Natural killer cell (primary cell): ENCODE data around the gene ZC3H4. TPM values are rescaled to one million over a fixed set of nuclear protein-coding genes. Genes with fewer than 3 reads are reported as not detected.

Experiments used
- ATAC-seq, 3 donors: fragments of 150-1000 bp in 2 of 3; fragments of 200-7000 bp in 1 of 3; cut with Tn5 transposase; 1 replicate in 1 of 3; 2 replicates in 2 of 3; pipeline ENCODE4 v1.10.0; 2021; ENCODE audit warnings: mild to moderate bottlenecking in 2 of 3, moderate library complexity in 2 of 3
- DNase-seq, 2 donors: peaks; one replicate each; pipeline versions ENCODE4 v3.0.0 to v3.0.0-alpha.2; 2013 to 2021; ENCODE audit warnings: mixed read lengths in 1 of 2
- H3K27ac ChIP-seq: one replicate; pipeline ENCODE4 v1.5.1; 2013; ENCODE audit warnings: mild to moderate bottlenecking, low read length
- H3K27me3 ChIP-seq: one replicate; pipeline ENCODE4 v1.6.1; 2013; ENCODE audit warnings: low read length; ENCODE audit not compliant: control insufficient read depth, insufficient read depth
- H3K36me3 ChIP-seq: one replicate; pipeline ENCODE4 v1.6.1; 2013; ENCODE audit warnings: low read length; ENCODE audit not compliant: control insufficient read depth, insufficient read depth
- H3K4me1 ChIP-seq: one replicate; pipeline ENCODE4 v1.6.1; 2013; ENCODE audit warnings: low read length; ENCODE audit not compliant: control insufficient read depth, insufficient read depth
- H3K4me3 ChIP-seq: one replicate; pipeline ENCODE4 v1.5.1; 2013; ENCODE audit warnings: low read length
- H3K9me3 ChIP-seq: one replicate; pipeline ENCODE4 v1.6.1; 2013; ENCODE audit warnings: low read length; ENCODE audit not compliant: control insufficient read depth, insufficient read depth
- H3K27ac Mint-ChIP-seq, 2 donors: one replicate each; pipeline ENCODE4 v1.8.0; 2022; ENCODE audit warnings: mild to moderate bottlenecking in 2 of 2, mixed read lengths in 2 of 2, moderate library complexity in 1 of 2
- H3K27me3 Mint-ChIP-seq, 2 donors: one replicate each; pipeline ENCODE4 v1.8.0; 2022; ENCODE audit warnings: low read depth in 2 of 2, mixed read lengths in 2 of 2
- H3K36me3 Mint-ChIP-seq: one replicate; pipeline ENCODE4 v1.8.0; 2022; ENCODE audit warnings: mixed read lengths
- H3K4me1 Mint-ChIP-seq, 2 donors: one replicate each; pipeline ENCODE4 v1.8.0; 2022; ENCODE audit warnings: mixed read lengths in 2 of 2
- H3K4me3 Mint-ChIP-seq: one replicate; pipeline ENCODE4 v1.8.0; 2022; ENCODE audit warnings: mild to moderate bottlenecking, moderate library complexity, mixed read lengths
- H3K9me3 Mint-ChIP-seq, 2 donors: one replicate each; pipeline ENCODE4 v1.8.0; 2022; ENCODE audit warnings: mixed read lengths in 2 of 2
- WGBS: methylation state at CpG from one replicate; pipeline ENCODE4 v1.1.7; 2013; ENCODE audit warnings: missing lambda C conversion rate; ENCODE audit not compliant: insufficient coverage; 5-methylcytosine and 5-hydroxymethylcytosine counted together
- intact Hi-C: fragments of 100-400 bp; cut with micrococcal nuclease; formaldehyde crosslinking; loops from one replicate; pipeline ENCODE4 v1.14.2; 2022
- total RNA-seq, 4 donors: library from RNA; stranded (reverse); fragments of 120-200 nt in 1 of 4; gene quantifications; one replicate each; pipeline versions ENCODE4 v1.2.3 to v1.2.4, GENCODE V29; 2013 to 2022
- TF ChIP-seq, protein P1 (sequence below): fragments of 200-600 bp; IDR thresholded peaks from one replicate; pipeline ENCODE4 v1.8.0; 2022; ENCODE audit warnings: antibody characterized with exemption

The ZC3H4 gene
- total RNA-seq, 3 donors from 2014 or later (not counting 1 experiment from before 2014, with no cell fraction given), result 71.2 to 75.3 (median 73.3) TPM

DNA sequence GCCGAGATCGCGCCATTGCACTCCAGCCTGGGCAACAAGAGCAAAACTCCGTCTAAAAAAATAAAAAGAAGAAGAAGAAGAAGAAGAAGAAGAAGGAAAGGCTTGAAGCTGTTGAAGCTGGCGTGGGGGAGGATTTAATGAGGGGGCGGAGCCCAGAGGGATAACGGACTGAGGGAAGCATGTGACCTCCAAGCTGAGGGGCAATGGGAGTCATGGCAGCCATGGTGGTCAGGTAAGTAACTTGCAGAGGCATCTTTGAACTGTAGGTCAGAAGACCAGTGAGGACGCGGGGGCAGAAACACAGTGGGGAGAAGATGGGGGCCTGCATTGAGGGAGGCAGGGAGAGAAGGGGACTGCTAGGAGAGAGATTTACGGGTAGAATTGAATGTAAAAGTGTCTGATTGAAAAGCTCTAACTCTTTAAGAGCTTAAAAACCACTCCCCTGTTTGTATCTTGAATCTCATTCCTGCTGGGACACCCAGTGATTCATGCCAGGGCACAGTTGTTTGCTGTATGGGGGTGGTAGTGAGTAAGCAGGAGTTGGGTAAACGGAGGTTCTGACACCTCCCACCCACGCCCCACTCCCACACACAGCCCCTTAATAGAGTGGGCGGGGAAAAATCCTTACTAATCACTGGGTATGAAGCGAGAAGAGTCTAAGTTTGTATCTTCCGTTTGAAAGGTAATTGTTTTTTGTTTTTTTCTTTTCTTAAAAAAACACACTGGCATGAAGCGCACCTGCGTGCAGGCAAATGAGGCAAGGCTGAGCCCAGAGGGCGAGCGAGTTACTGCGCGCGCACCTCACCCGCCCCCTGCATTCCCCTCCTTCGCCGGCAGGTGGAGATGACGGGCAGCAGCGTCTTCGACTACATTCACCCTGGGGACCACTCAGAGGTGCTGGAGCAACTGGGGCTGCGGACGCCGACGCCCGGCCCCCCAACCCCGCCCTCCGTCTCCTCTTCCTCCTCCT lies 78.2 kb downstream of the ZC3H4 start:
- WGBS, result 8% methylated on average over 30 of the region's 35 CpGs
- H3K27ac ChIP-seq, result no peak overlapping the region

DNA sequence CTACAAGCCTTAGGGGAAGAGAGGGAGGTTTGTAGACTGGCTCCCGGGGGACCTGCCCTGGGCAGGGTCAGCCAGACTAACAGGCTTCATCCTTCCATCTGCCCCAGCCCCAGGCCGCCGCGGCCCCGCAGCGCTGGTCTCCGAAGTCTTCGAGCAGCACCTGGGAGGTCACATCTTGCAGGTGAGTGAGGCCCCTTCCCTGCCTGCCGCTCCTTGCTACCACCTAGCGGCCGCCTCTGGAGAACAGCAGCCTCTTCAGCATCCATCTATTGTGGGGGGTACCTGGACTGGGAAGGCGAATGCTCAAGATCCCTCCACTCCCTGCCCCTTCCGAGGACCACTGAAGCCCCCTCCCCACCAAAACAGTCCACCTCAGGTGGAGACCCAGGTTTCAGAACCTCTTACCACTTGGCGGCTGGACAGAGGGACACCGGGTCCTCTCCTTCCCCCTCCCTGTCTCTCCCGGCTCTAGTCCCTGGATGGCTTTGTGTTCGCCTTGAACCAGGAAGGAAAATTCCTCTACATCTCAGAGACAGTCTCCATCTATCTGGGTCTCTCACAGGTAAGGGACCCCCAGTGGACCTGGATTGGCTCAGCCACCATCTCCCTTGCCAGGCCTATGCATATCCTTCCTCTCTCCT lies 81.3 kb downstream of the ZC3H4 start:
- Mint-ChIP-seq H3K9me3 (no peaks in the 10 kb centered on the region), H3K27me3 (peaks cover 14 to 30% of the 10 kb centered on the region in 2 donors), H3K27ac (no peak overlapping the region), H3K36me3 (no peaks in the 10 kb centered on the region), H3K4me3 (no peak overlapping the region), H3K4me1 (peaks cover 16 to 24% of the 10 kb centered on the region in 2 donors)
- TF ChIP-seq, protein P1, sequence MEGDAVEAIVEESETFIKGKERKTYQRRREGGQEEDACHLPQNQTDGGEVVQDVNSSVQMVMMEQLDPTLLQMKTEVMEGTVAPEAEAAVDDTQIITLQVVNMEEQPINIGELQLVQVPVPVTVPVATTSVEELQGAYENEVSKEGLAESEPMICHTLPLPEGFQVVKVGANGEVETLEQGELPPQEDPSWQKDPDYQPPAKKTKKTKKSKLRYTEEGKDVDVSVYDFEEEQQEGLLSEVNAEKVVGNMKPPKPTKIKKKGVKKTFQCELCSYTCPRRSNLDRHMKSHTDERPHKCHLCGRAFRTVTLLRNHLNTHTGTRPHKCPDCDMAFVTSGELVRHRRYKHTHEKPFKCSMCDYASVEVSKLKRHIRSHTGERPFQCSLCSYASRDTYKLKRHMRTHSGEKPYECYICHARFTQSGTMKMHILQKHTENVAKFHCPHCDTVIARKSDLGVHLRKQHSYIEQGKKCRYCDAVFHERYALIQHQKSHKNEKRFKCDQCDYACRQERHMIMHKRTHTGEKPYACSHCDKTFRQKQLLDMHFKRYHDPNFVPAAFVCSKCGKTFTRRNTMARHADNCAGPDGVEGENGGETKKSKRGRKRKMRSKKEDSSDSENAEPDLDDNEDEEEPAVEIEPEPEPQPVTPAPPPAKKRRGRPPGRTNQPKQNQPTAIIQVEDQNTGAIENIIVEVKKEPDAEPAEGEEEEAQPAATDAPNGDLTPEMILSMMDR, result peak; percentile 77
- H3K9me3 ChIP-seq, result no peaks in the 10 kb centered on the region
- H3K36me3 ChIP-seq, result no peaks in the 10 kb centered on the region
- H3K4me3 ChIP-seq, result no peak overlapping the region
- peaks cover 22% of the 10 kb centered on the region for H3K4me1 ChIP-seq
- no peak overlapping the region for H3K27ac ChIP-seq
- WGBS, result 21% methylated on average over 17 of the region's 17 CpGs
- intact Hi-C loops, result no loop called here
- peak in 1 of 3 donors; percentile 26 for ATAC-seq
- DNase-seq, result peak; percentile 48 to 82
- peaks cover 12% of the 10 kb centered on the region for H3K27me3 ChIP-seq

More for the DNA sequence above, 78.2 kb downstream of the ZC3H4 start:
- no peaks in the 10 kb centered on the region for H3K9me3 ChIP-seq
- TF ChIP-seq, protein P1, result peak; percentile 98
- H3K27ac Mint-ChIP-seq, result peak overlapping the region; percentile 70 to 73
- peaks cover 16 to 24% of the 10 kb centered on the region in 2 donors for H3K4me1 Mint-ChIP-seq
- H3K27me3 ChIP-seq, result peaks cover 4% of the 10 kb centered on the region
- intact Hi-C loops, result loop anchor here (1.0 kb wide), 1 partner anchor 90 kb away; no protein-coding TSS in a partner anchor
- no peaks in the 10 kb centered on the region for H3K9me3 Mint-ChIP-seq
- H3K4me3 ChIP-seq, result peak overlapping the region; percentile 42
- peaks cover 22% of the 10 kb centered on the region for H3K4me1 ChIP-seq
- no peaks in the 10 kb centered on the region for H3K36me3 Mint-ChIP-seq
- ATAC-seq, result peak; percentile 97 to 99 (median 97)
- no peaks in the 10 kb centered on the region for H3K36me3 ChIP-seq
- H3K27me3 Mint-ChIP-seq, result peaks cover 0 to 14% of the 10 kb centered on the region in 2 donors
- H3K4me3 Mint-ChIP-seq, result peak overlapping the region; percentile 88
- peak; percentile 95 to 96 for DNase-seq

DNA sequence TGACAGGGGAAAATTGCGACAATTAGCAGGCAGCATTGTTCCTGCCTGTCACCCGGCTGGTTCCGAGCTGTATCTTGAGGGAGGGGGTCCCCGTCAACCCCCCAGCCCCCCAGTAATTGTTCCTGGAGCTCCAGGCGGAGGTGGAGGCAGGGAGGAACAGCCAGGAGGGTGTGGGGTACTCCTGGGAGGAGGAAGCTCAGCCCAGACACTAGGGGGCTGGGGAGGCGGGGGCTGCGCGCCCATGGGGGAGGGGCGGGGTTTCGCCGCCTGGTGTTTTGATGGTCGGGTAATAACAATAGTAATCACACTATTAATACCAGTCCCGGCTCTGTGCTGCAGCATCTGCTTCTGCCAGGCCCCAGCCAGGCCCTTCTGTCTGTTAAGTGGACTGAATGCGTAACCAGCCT lies 85.4 kb downstream of the ZC3H4 start:
- no peak for ATAC-seq
- Histone ChIP-seq H3K4me3 (no peak overlapping the region), H3K4me1 (peaks cover 7% of the 10 kb centered on the region), H3K9me3 (no peaks in the 10 kb centered on the region), H3K27ac (no peak overlapping the region), H3K36me3 (no peaks in the 10 kb centered on the region), H3K27me3 (peaks cover 22% of the 10 kb centered on the region)
- intact Hi-C loops, result no loop called here
- TF ChIP-seq, protein P1, result no peak
- peaks cover 22 to 44% of the 10 kb centered on the region in 2 donors for H3K27me3 Mint-ChIP-seq
- no peaks in the 10 kb centered on the region for H3K36me3 Mint-ChIP-seq
- H3K4me3 Mint-ChIP-seq, result no peak overlapping the region
- no peak for DNase-seq
- H3K27ac Mint-ChIP-seq, result no peak overlapping the region
- peaks cover 0 to 4% of the 10 kb centered on the region in 2 donors for H3K4me1 Mint-ChIP-seq
- 19% methylated on average over 7 of the region's 14 CpGs for WGBS
- no peaks in the 10 kb centered on the region for H3K9me3 Mint-ChIP-seq
